Measurements from ENCODE around the gene PARD3.

- TF ChIP-seq POLR2A (IDR thresholded peaks at IDR 0.05) (no peak), EP300 (IDR thresholded peaks at IDR 0.05) (no peak)
These were observed 351.1 kb downstream of the PARD3 start for GRCh38 chr10:34464000-34464399.
